H1 (cell line): ENCODE data around the gene IGF1. TPM values are rescaled to one million over a fixed set of nuclear protein-coding genes. Genes with fewer than 3 reads are reported as not detected.

Experiments used
- CTCF ChIA-PET: fragments of 300-600 bp; sonication (Branson Sonifier 250); formaldehyde crosslinking; loops from one replicate; lab custom pipeline; 2021; ENCODE audit not compliant: partially characterized antibody; lab: Charles Lee
- POLR2A ChIA-PET: fragments of 300-600 bp; sonication (Branson Sonifier 250); formaldehyde crosslinking; loops from one replicate; lab custom pipeline; 2021; ENCODE audit warnings: inconsistent platforms; ENCODE audit not compliant: partially characterized antibody; lab: Charles Lee
- DNase-seq, 2 experiments: peaks; one replicate each; pipeline versions ENCODE4 v3.0.0 to v3.0.0-alpha.2; 2010 to 2022; ENCODE audit warnings: low spot score in 2 of 2, low read depth in 1 of 2, mixed read lengths in 1 of 2
- FAIRE-seq: peaks from 2 replicates; lab custom pipeline; 2011; peaks lifted over from hg19 to GRCh38; lab: Jason Lieb, UNC
- H2AFZ ChIP-seq: 2 replicates; pipeline ENCODE4 v1.8.1; 2012; ENCODE audit warnings: low read length, inconsistent platforms
- H2AK5ac ChIP-seq: 2 replicates; pipeline ENCODE4 v1.6.1; 2013; ENCODE audit warnings: low read depth, low read length
- H2BK120ac ChIP-seq: replicated peaks from 2 replicates; pipeline ENCODE3; 2013; ENCODE audit warnings: low read depth, low read length, inconsistent platforms
- H2BK12ac ChIP-seq: 2 replicates; pipeline ENCODE4 v1.6.1; 2013; ENCODE audit warnings: low read depth, low read length
- H2BK15ac ChIP-seq: 2 replicates; pipeline ENCODE4 v1.6.1; 2013; ENCODE audit warnings: low read length
- H2BK20ac ChIP-seq: 2 replicates; pipeline ENCODE4 v1.6.1; 2013; ENCODE audit warnings: low read length
- H2BK5ac ChIP-seq: 2 replicates; pipeline ENCODE4 v1.6.1; 2013; ENCODE audit warnings: low read depth, low read length
- H3K14ac ChIP-seq: 2 replicates; pipeline ENCODE4 v1.6.1; 2013; ENCODE audit warnings: inconsistent platforms; ENCODE audit not compliant: insufficient read length
- H3K18ac ChIP-seq: 2 replicates; pipeline ENCODE4 v1.6.1; 2013; ENCODE audit warnings: low read length; ENCODE audit errors: extremely low read depth
- H3K23ac ChIP-seq: 2 replicates; pipeline ENCODE4 v1.6.1; 2013; ENCODE audit warnings: inconsistent platforms; ENCODE audit not compliant: insufficient read length
- H3K23me2 ChIP-seq: 2 replicates; pipeline ENCODE4 v1.6.1; 2013; ENCODE audit warnings: low read depth, low read length
- H3K27ac ChIP-seq: 2 replicates; pipeline ENCODE4 v1.6.1; 2011; ENCODE audit warnings: low read depth, low read length, inconsistent platforms
- H3K27me3 ChIP-seq, 4 experiments: replicated peaks in 1 of 4; 1 replicate in 1 of 4; 2 replicates in 3 of 4; pipeline versions ENCODE4 v1.6.1 to v1.8.1; 2011 to 2013; ENCODE audit warnings: low read length in 3 of 4, mild to moderate bottlenecking in 3 of 4, inconsistent platforms in 2 of 4, mixed read lengths in 2 of 4, moderate library complexity in 1 of 4; ENCODE audit not compliant: control insufficient read depth in 3 of 4, insufficient read depth in 3 of 4; ENCODE audit errors: extremely low read depth in 1 of 4
- H3K36me3 ChIP-seq, 4 experiments: 2 replicates each; pipeline versions ENCODE4 v1.6.1 to v1.8.1; 2011 to 2013; ENCODE audit warnings: mild to moderate bottlenecking in 4 of 4, low read length in 3 of 4, moderate library complexity in 2 of 4, control low read depth in 1 of 4, inconsistent platforms in 1 of 4; ENCODE audit not compliant: insufficient read depth in 4 of 4, control insufficient read depth in 2 of 4
- H3K4ac ChIP-seq: replicated peaks from 2 replicates; pipeline ENCODE3; 2013; ENCODE audit warnings: low read length, low read depth, mixed read lengths, inconsistent platforms; ENCODE audit not compliant: insufficient read length
- H3K4me1 ChIP-seq, 4 experiments: replicated peaks in 1 of 4; 1 replicate in 1 of 4; 2 replicates in 3 of 4; pipeline versions ENCODE4 v1.6.1 to v1.8.1; 2011 to 2013; ENCODE audit warnings: low read length in 3 of 4, inconsistent platforms in 2 of 4, mixed read lengths in 1 of 4; ENCODE audit not compliant: insufficient read depth in 4 of 4, control insufficient read depth in 3 of 4
- H3K4me2 ChIP-seq, 2 experiments: 2 replicates each; pipeline versions ENCODE4 v1.6.1 to v1.8.1; 2011 to 2013; ENCODE audit warnings: low read depth in 2 of 2, low read length in 2 of 2, control low read depth in 1 of 2, inconsistent platforms in 1 of 2, mild to moderate bottlenecking in 1 of 2; ENCODE audit not compliant: insufficient read depth in 1 of 2
- H3K4me3 ChIP-seq, 4 experiments: fragments of 200-600, 300-600 bp in 1 of 4; sonication (generic), shearing (Covaris generic), sonication (Bioruptor Twin) in 1 of 4; 2 replicates each; pipeline versions ENCODE4 v1.5.1 to v1.8.1; 2011 to 2016; ENCODE audit warnings: low read length in 4 of 4, low read depth in 3 of 4, control low read depth in 2 of 4, inconsistent platforms in 2 of 4, mild to moderate bottlenecking in 2 of 4, mixed read lengths in 1 of 4, moderate library complexity in 1 of 4; ENCODE audit not compliant: insufficient read depth in 2 of 4; ENCODE audit errors: extremely low read depth in 1 of 4
- H3K56ac ChIP-seq: replicated peaks from 2 replicates; pipeline ENCODE3; 2013; ENCODE audit warnings: low read depth, mild to moderate bottlenecking, mixed read lengths, low read length, inconsistent platforms; ENCODE audit not compliant: insufficient read length
- H3K79me1 ChIP-seq: 2 replicates; pipeline ENCODE4 v1.6.1; 2013; ENCODE audit warnings: low read depth, low read length, control low read depth
- H3K79me2 ChIP-seq, 2 experiments: 2 replicates each; pipeline versions ENCODE4 v1.6.1 to v1.8.1; 2012 to 2013; ENCODE audit warnings: low read length in 2 of 2, mild to moderate bottlenecking in 2 of 2, inconsistent platforms in 1 of 2; ENCODE audit not compliant: insufficient read depth in 2 of 2, control insufficient read depth in 1 of 2
- H3K9ac ChIP-seq, 4 experiments: replicated peaks in 1 of 4; 1 replicate in 1 of 4; 2 replicates in 3 of 4; pipeline versions ENCODE4 v1.6.1 to v1.8.1; 2011 to 2013; ENCODE audit warnings: low read depth in 3 of 4, low read length in 3 of 4, control low read depth in 2 of 4, mild to moderate bottlenecking in 2 of 4, moderate library complexity in 2 of 4, inconsistent platforms in 1 of 4; ENCODE audit errors: extremely low read depth in 1 of 4
- H3K9me3 ChIP-seq, 2 experiments: 2 replicates each; pipeline versions ENCODE4 v1.6.1 to v1.8.1; 2012 to 2013; ENCODE audit warnings: mild to moderate bottlenecking in 2 of 2, moderate library complexity in 2 of 2, control low read depth in 1 of 2, inconsistent platforms in 1 of 2, low read depth in 1 of 2, low read length in 1 of 2, mixed read lengths in 1 of 2; ENCODE audit not compliant: insufficient read depth in 2 of 2
- H4K20me1 ChIP-seq, 2 experiments: replicated peaks in 1 of 2; 2 replicates each; pipeline versions ENCODE3 to v1.8.1; 2011 to 2013; ENCODE audit warnings: inconsistent platforms in 2 of 2, low read length in 2 of 2, mild to moderate bottlenecking in 1 of 2; ENCODE audit not compliant: insufficient read depth in 2 of 2, control insufficient read depth in 1 of 2
- H4K5ac ChIP-seq: 2 replicates; pipeline ENCODE4 v1.6.1; 2013; ENCODE audit warnings: low read length, low read depth, mixed read lengths, inconsistent platforms; ENCODE audit not compliant: insufficient read length
- H4K8ac ChIP-seq: 2 replicates; pipeline ENCODE4 v1.8.0; 2013; ENCODE audit warnings: mild to moderate bottlenecking, moderate library complexity, low read length, inconsistent platforms; ENCODE audit not compliant: insufficient read depth; ENCODE audit errors: extremely low read depth
- H4K91ac ChIP-seq: replicated peaks from 2 replicates; pipeline ENCODE3; 2013; ENCODE audit warnings: low read length, mixed read lengths, inconsistent platforms; ENCODE audit not compliant: insufficient read length
- CBX5 ChIP-seq: fragments of 300-800, 300-1000 bp; sonication (generic); IDR thresholded peaks from 2 replicates; pipeline ENCODE4 v1.7.1; 2016; ENCODE audit warnings: antibody characterized with exemption, low read length, low read depth
- CREB1 ChIP-seq: IDR thresholded peaks from 2 replicates; pipeline ENCODE4 v1.6.1; 2012; ENCODE audit warnings: inconsistent platforms
- CTBP2 ChIP-seq: IDR thresholded peaks from 2 replicates; pipeline ENCODE4 v1.7.0; 2011; ENCODE audit warnings: borderline replicate concordance, mild to moderate bottlenecking, moderate library complexity, mixed read lengths, low read length; ENCODE audit not compliant: insufficient read depth, insufficient read length
- TAF7 ChIP-seq: optimal IDR thresholded peaks from 2 replicates; pipeline ENCODE3; 2011; ENCODE audit warnings: low read depth, mild to moderate bottlenecking, inconsistent platforms, low read length, moderate library complexity, borderline replicate concordance
- polyA plus RNA-seq, 7 experiments: library from polyadenylated mRNA; depleted of rRNA in 3 of 7; stranded (reverse) in 5 of 7; unstranded in 2 of 7; fragments of >200 nt in 5 of 7; fragments of 200-250 nt in 2 of 7; gene quantifications; 1 replicate in 5 of 7; 2 replicates in 1 of 7; 4 replicates in 1 of 7; pipeline versions ENCODE4 v1.2.1 to v1.2.3, GENCODE V29; 2011 to 2013; ENCODE audit warnings: missing spikeins in 2 of 7, mixed read lengths in 2 of 7
- total RNA-seq: library from RNA; stranded (reverse); fragmentation: NEBNext Ultra II Directional; extraction: Animal tissue kit (Norgen Biotek cat#: 25700); gene quantifications from 2 replicates; pipeline ENCODE4 v1.2.1, GENCODE V29; 2021

Gene IGF1
- total and polyA plus RNA-seq, 2 of the 8 experiments (the other 6 are each of a cell fraction or from before 2014, with no cell fraction given) = not detected

- Histone ChIP-seq H3K18ac (no peak overlapping the region), H3K4me1 (no peaks in the 10 kb centered on the region), H2AFZ (no peak overlapping the region), H4K20me1 (no peaks in the 10 kb centered on the region), H4K5ac (no peak overlapping the region), H3K4me3 (no peak overlapping the region), H2BK5ac (no peak overlapping the region), H3K23ac (no peak overlapping the region), H3K23me2 (no peaks in the 10 kb centered on the region), H3K4me2 (no peak overlapping the region), H3K56ac (no peak overlapping the region), H2BK20ac (no peak overlapping the region), H3K9ac (no peak overlapping the region), H3K36me3 (no peaks in the 10 kb centered on the region), H4K8ac (no peak overlapping the region), H2AK5ac (no peak overlapping the region), H2BK15ac (no peak overlapping the region), H2BK120ac (no peak overlapping the region), H2BK12ac (no peak overlapping the region), H3K9me3 (peaks cover 8 to 13% of the 10 kb centered on the region in 2 experiments; a peak in 3 of 4 replicates), H4K91ac (no peak overlapping the region), H3K27me3 (no peaks in the 10 kb centered on the region), H3K27ac (no peak overlapping the region), H3K79me1 (no peaks in the 10 kb centered on the region), H3K79me2 (no peaks in the 10 kb centered on the region), H3K4ac (no peak overlapping the region), H3K14ac (no peak overlapping the region)
- CTCF ChIA-PET = interaction anchor here (1.1 kb wide), 1 partner anchor 12 kb away, joined by 3 read pairs; no protein-coding TSS in a partner anchor
- DNase-seq = no peak
- no peak for FAIRE-seq
- POLR2A ChIA-PET = no interaction called here
- TF ChIP-seq CREB1 (no peak), CBX5 (no peak), TAF7 (no peak), CTBP2 (no peak)
Observed at GRCh38 chr12:102365365-102365764, 115.0 kb downstream of the IGF1 start.
